H1 (cell line): Measurements from ENCODE around the gene LY6G6C. TPM values are rescaled to one million over a fixed set of nuclear protein-coding genes. Genes with fewer than 3 reads are reported as not detected.

ENCODE experiments used
- CTCF ChIA-PET: fragments of 300-600 bp; sonication (Branson Sonifier 250); formaldehyde crosslinking; loops from one replicate; lab custom pipeline; 2021; ENCODE audit not compliant: partially characterized antibody; lab: Charles Lee
- POLR2A ChIA-PET: fragments of 300-600 bp; sonication (Branson Sonifier 250); formaldehyde crosslinking; loops from one replicate; lab custom pipeline; 2021; ENCODE audit warnings: inconsistent platforms; ENCODE audit not compliant: partially characterized antibody; lab: Charles Lee
- DNase-seq, 2 experiments: peaks; one replicate each; pipeline versions ENCODE4 v3.0.0 to v3.0.0-alpha.2; 2010 to 2022; ENCODE audit warnings: low spot score in 2 of 2, low read depth in 1 of 2, mixed read lengths in 1 of 2
- FAIRE-seq: peaks from 2 replicates; lab custom pipeline; 2011; peaks lifted over from hg19 to GRCh38; lab: Jason Lieb, UNC
- H2AFZ ChIP-seq: 2 replicates; pipeline ENCODE4 v1.8.1; 2012; ENCODE audit warnings: low read length, inconsistent platforms
- H2AK5ac ChIP-seq: 2 replicates; pipeline ENCODE4 v1.6.1; 2013; ENCODE audit warnings: low read depth, low read length
- H2BK120ac ChIP-seq: replicated peaks from 2 replicates; pipeline ENCODE3; 2013; ENCODE audit warnings: low read depth, low read length, inconsistent platforms
- H2BK12ac ChIP-seq: 2 replicates; pipeline ENCODE4 v1.6.1; 2013; ENCODE audit warnings: low read depth, low read length
- H2BK15ac ChIP-seq: 2 replicates; pipeline ENCODE4 v1.6.1; 2013; ENCODE audit warnings: low read length
- H2BK20ac ChIP-seq: 2 replicates; pipeline ENCODE4 v1.6.1; 2013; ENCODE audit warnings: low read length
- H2BK5ac ChIP-seq: 2 replicates; pipeline ENCODE4 v1.6.1; 2013; ENCODE audit warnings: low read depth, low read length
- H3K14ac ChIP-seq: 2 replicates; pipeline ENCODE4 v1.6.1; 2013; ENCODE audit warnings: inconsistent platforms; ENCODE audit not compliant: insufficient read length
- H3K18ac ChIP-seq: 2 replicates; pipeline ENCODE4 v1.6.1; 2013; ENCODE audit warnings: low read length; ENCODE audit errors: extremely low read depth
- H3K23ac ChIP-seq: 2 replicates; pipeline ENCODE4 v1.6.1; 2013; ENCODE audit warnings: inconsistent platforms; ENCODE audit not compliant: insufficient read length
- H3K23me2 ChIP-seq: 2 replicates; pipeline ENCODE4 v1.6.1; 2013; ENCODE audit warnings: low read depth, low read length
- H3K27ac ChIP-seq: 2 replicates; pipeline ENCODE4 v1.6.1; 2011; ENCODE audit warnings: low read depth, low read length, inconsistent platforms
- H3K27me3 ChIP-seq, 4 experiments: replicated peaks in 1 of 4; 1 replicate in 1 of 4; 2 replicates in 3 of 4; pipeline versions ENCODE4 v1.6.1 to v1.8.1; 2011 to 2013; ENCODE audit warnings: low read length in 3 of 4, mild to moderate bottlenecking in 3 of 4, inconsistent platforms in 2 of 4, mixed read lengths in 2 of 4, moderate library complexity in 1 of 4; ENCODE audit not compliant: control insufficient read depth in 3 of 4, insufficient read depth in 3 of 4; ENCODE audit errors: extremely low read depth in 1 of 4
- H3K36me3 ChIP-seq, 4 experiments: 2 replicates each; pipeline versions ENCODE4 v1.6.1 to v1.8.1; 2011 to 2013; ENCODE audit warnings: mild to moderate bottlenecking in 4 of 4, low read length in 3 of 4, moderate library complexity in 2 of 4, control low read depth in 1 of 4, inconsistent platforms in 1 of 4; ENCODE audit not compliant: insufficient read depth in 4 of 4, control insufficient read depth in 2 of 4
- H3K4ac ChIP-seq: replicated peaks from 2 replicates; pipeline ENCODE3; 2013; ENCODE audit warnings: low read length, low read depth, mixed read lengths, inconsistent platforms; ENCODE audit not compliant: insufficient read length
- H3K4me1 ChIP-seq, 4 experiments: replicated peaks in 1 of 4; 1 replicate in 1 of 4; 2 replicates in 3 of 4; pipeline versions ENCODE4 v1.6.1 to v1.8.1; 2011 to 2013; ENCODE audit warnings: low read length in 3 of 4, inconsistent platforms in 2 of 4, mixed read lengths in 1 of 4; ENCODE audit not compliant: insufficient read depth in 4 of 4, control insufficient read depth in 3 of 4
- H3K4me2 ChIP-seq, 2 experiments: 2 replicates each; pipeline versions ENCODE4 v1.6.1 to v1.8.1; 2011 to 2013; ENCODE audit warnings: low read depth in 2 of 2, low read length in 2 of 2, control low read depth in 1 of 2, inconsistent platforms in 1 of 2, mild to moderate bottlenecking in 1 of 2; ENCODE audit not compliant: insufficient read depth in 1 of 2
- H3K4me3 ChIP-seq, 4 experiments: fragments of 200-600, 300-600 bp in 1 of 4; sonication (generic), shearing (Covaris generic), sonication (Bioruptor Twin) in 1 of 4; 2 replicates each; pipeline versions ENCODE4 v1.5.1 to v1.8.1; 2011 to 2016; ENCODE audit warnings: low read length in 4 of 4, low read depth in 3 of 4, control low read depth in 2 of 4, inconsistent platforms in 2 of 4, mild to moderate bottlenecking in 2 of 4, mixed read lengths in 1 of 4, moderate library complexity in 1 of 4; ENCODE audit not compliant: insufficient read depth in 2 of 4; ENCODE audit errors: extremely low read depth in 1 of 4
- H3K56ac ChIP-seq: replicated peaks from 2 replicates; pipeline ENCODE3; 2013; ENCODE audit warnings: low read depth, mild to moderate bottlenecking, mixed read lengths, low read length, inconsistent platforms; ENCODE audit not compliant: insufficient read length
- H3K79me1 ChIP-seq: 2 replicates; pipeline ENCODE4 v1.6.1; 2013; ENCODE audit warnings: low read depth, low read length, control low read depth
- H3K79me2 ChIP-seq, 2 experiments: 2 replicates each; pipeline versions ENCODE4 v1.6.1 to v1.8.1; 2012 to 2013; ENCODE audit warnings: low read length in 2 of 2, mild to moderate bottlenecking in 2 of 2, inconsistent platforms in 1 of 2; ENCODE audit not compliant: insufficient read depth in 2 of 2, control insufficient read depth in 1 of 2
- H3K9ac ChIP-seq, 4 experiments: replicated peaks in 1 of 4; 1 replicate in 1 of 4; 2 replicates in 3 of 4; pipeline versions ENCODE4 v1.6.1 to v1.8.1; 2011 to 2013; ENCODE audit warnings: low read depth in 3 of 4, low read length in 3 of 4, control low read depth in 2 of 4, mild to moderate bottlenecking in 2 of 4, moderate library complexity in 2 of 4, inconsistent platforms in 1 of 4; ENCODE audit errors: extremely low read depth in 1 of 4
- H3K9me3 ChIP-seq, 2 experiments: 2 replicates each; pipeline versions ENCODE4 v1.6.1 to v1.8.1; 2012 to 2013; ENCODE audit warnings: mild to moderate bottlenecking in 2 of 2, moderate library complexity in 2 of 2, control low read depth in 1 of 2, inconsistent platforms in 1 of 2, low read depth in 1 of 2, low read length in 1 of 2, mixed read lengths in 1 of 2; ENCODE audit not compliant: insufficient read depth in 2 of 2
- H4K20me1 ChIP-seq, 2 experiments: replicated peaks in 1 of 2; 2 replicates each; pipeline versions ENCODE3 to v1.8.1; 2011 to 2013; ENCODE audit warnings: inconsistent platforms in 2 of 2, low read length in 2 of 2, mild to moderate bottlenecking in 1 of 2; ENCODE audit not compliant: insufficient read depth in 2 of 2, control insufficient read depth in 1 of 2
- H4K5ac ChIP-seq: 2 replicates; pipeline ENCODE4 v1.6.1; 2013; ENCODE audit warnings: low read length, low read depth, mixed read lengths, inconsistent platforms; ENCODE audit not compliant: insufficient read length
- H4K8ac ChIP-seq: 2 replicates; pipeline ENCODE4 v1.8.0; 2013; ENCODE audit warnings: mild to moderate bottlenecking, moderate library complexity, low read length, inconsistent platforms; ENCODE audit not compliant: insufficient read depth; ENCODE audit errors: extremely low read depth
- H4K91ac ChIP-seq: replicated peaks from 2 replicates; pipeline ENCODE3; 2013; ENCODE audit warnings: low read length, mixed read lengths, inconsistent platforms; ENCODE audit not compliant: insufficient read length
- ASH2L ChIP-seq: fragments of 200-600, 300-600 bp; sonication (generic); IDR thresholded peaks from one replicate; pipeline ENCODE4 v1.7.1; 2017; ENCODE audit warnings: low read length
- BACH1 ChIP-seq: IDR thresholded peaks from 2 replicates; pipeline ENCODE4 v1.6.1; 2012; ENCODE audit warnings: low read length, improper control_type of control experiment
- BCL11A ChIP-seq, 2 experiments: IDR thresholded peaks; one replicate each; pipeline ENCODE4 v1.6.1; 2011; ENCODE audit warnings: low read depth in 2 of 2, low read length in 2 of 2, mild to moderate bottlenecking in 2 of 2
- KDM5A ChIP-seq: fragments of 200-600 bp; IDR thresholded peaks from 2 replicates; pipeline ENCODE4 v1.7.1; 2012; ENCODE audit warnings: mild to moderate bottlenecking, low read length, inconsistent platforms, mixed read lengths
- MAFK ChIP-seq: IDR thresholded peaks from 2 replicates; pipeline ENCODE4 v1.6.1; 2012; ENCODE audit warnings: low read depth, mild to moderate bottlenecking, improper control_type of control experiment, low read length
- NRF1 ChIP-seq: IDR thresholded peaks from 2 replicates; pipeline ENCODE4 v1.6.1; 2011; ENCODE audit warnings: mild to moderate bottlenecking, low read depth, low read length, improper control_type of control experiment
- POLR2AphosphoS5 ChIP-seq: IDR thresholded peaks from 2 replicates; pipeline ENCODE4 v1.6.1; 2011; ENCODE audit warnings: low read depth, low read length
- SRF ChIP-seq: IDR thresholded peaks from 2 replicates; pipeline ENCODE4 v1.6.1; 2011; ENCODE audit warnings: mild to moderate bottlenecking, low read depth, low read length, moderate library complexity
- SUZ12 ChIP-seq: fragments of 200-600 bp; sonication (generic); IDR thresholded peaks from 2 replicates; pipeline ENCODE4 v1.6.1; 2012; ENCODE audit warnings: mild to moderate bottlenecking, inconsistent platforms, low read length, moderate library complexity, mixed read lengths
- WGBS, 2 experiments: shearing (Covaris generic) in 1 of 2; methylation state at CpG; one replicate each; pipeline versions ENCODE4 v1.1.6 to v1.1.7; 2013 to 2015; ENCODE audit warnings: low lambda C conversion rate in 2 of 2, mixed read lengths in 2 of 2, inconsistent platforms in 1 of 2, low coverage in 1 of 2, missing lambda C conversion rate in 1 of 2; ENCODE audit not compliant: insufficient replicate concordance in 2 of 2, insufficient coverage in 1 of 2, insufficient read length in 1 of 2; ENCODE audit errors: extremely low coverage in 1 of 2, missing lambda C conversion rate in 1 of 2; 5-methylcytosine and 5-hydroxymethylcytosine counted together
- polyA plus RNA-seq, 7 experiments: library from polyadenylated mRNA; depleted of rRNA in 3 of 7; stranded (reverse) in 5 of 7; unstranded in 2 of 7; fragments of >200 nt in 5 of 7; fragments of 200-250 nt in 2 of 7; gene quantifications; 1 replicate in 5 of 7; 2 replicates in 1 of 7; 4 replicates in 1 of 7; pipeline versions ENCODE4 v1.2.1 to v1.2.3, GENCODE V29; 2011 to 2013; ENCODE audit warnings: missing spikeins in 2 of 7, mixed read lengths in 2 of 7
- total RNA-seq: library from RNA; stranded (reverse); fragmentation: NEBNext Ultra II Directional; extraction: Animal tissue kit (Norgen Biotek cat#: 25700); gene quantifications from 2 replicates; pipeline ENCODE4 v1.2.1, GENCODE V29; 2021
- TF ChIP-seq, protein P1 (sequence below): IDR thresholded peaks from 2 replicates; pipeline ENCODE4 v1.6.1; 2012; ENCODE audit warnings: inconsistent platforms
- TF ChIP-seq, protein P2 (sequence below), 3 experiments: IDR thresholded peaks; 1 replicate in 2 of 3; 2 replicates in 1 of 3; pipeline versions ENCODE4 v1.5.1 to v1.6.1; 2011; ENCODE audit warnings: low read length in 3 of 3, mild to moderate bottlenecking in 3 of 3, inconsistent platforms in 2 of 3, low read depth in 1 of 3, moderate library complexity in 1 of 3; ENCODE audit not compliant: insufficient read depth in 1 of 3; ENCODE audit errors: control extremely low read depth in 1 of 3

The LY6G6C gene
- total and polyA plus RNA-seq, 2 of the 8 experiments (the other 6 are each of a cell fraction or from before 2014, with no cell fraction given) = 0.23 TPM; not detected in 1

DNA sequence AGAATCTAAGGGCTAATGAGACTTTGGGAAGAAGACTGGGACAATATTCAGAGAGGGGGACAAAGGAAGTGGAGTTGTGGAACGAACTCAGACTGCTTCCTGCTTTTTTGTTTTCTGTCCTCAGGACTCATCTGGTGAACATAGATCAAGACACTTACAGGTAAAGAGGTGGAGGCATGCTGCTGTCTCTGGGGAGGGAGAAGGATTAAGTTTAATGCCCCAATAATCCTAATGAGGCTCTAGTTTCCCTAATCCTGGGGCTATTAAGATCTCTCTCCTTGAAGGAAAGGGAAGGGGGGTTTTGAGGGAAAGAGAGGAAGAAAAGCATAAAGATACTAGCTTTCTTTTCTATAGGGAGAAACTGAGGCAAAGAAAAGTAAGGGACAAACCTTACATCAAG lies 22.9 kb upstream of the LY6G6C start:
- Histone ChIP-seq H3K27me3 (no peaks in the 10 kb centered on the region), H2BK12ac (no peak overlapping the region), H3K56ac (no peak overlapping the region), H3K9ac (no peak overlapping the region), H4K5ac (no peak overlapping the region), H3K79me2 (no peaks in the 10 kb centered on the region), H3K36me3 (peaks cover 0 to 16% (median 0%) of the 10 kb centered on the region in 4 experiments; a peak in 4 of 8 replicates), H3K9me3 (no peaks in the 10 kb centered on the region; a peak in 1 of 4 replicates), H4K20me1 (no peaks in the 10 kb centered on the region), H3K4ac (no peak overlapping the region), H2BK120ac (no peak overlapping the region), H4K91ac (no peak overlapping the region), H3K23me2 (no peaks in the 10 kb centered on the region; the same call in none of the 2 replicates), H3K18ac (no peak overlapping the region), H3K23ac (no peak overlapping the region), H3K27ac (0 out of 2 replicates have a peak overlapping the region, but pooled peaks have one; percentile 10), H3K4me2 (no peak overlapping the region), H3K4me3 (no peak overlapping the region), H2BK5ac (no peak overlapping the region), H4K8ac (no peak overlapping the region), H3K4me1 (peaks cover 0 to 5% (median 2%) of the 10 kb centered on the region in 4 experiments; a peak in 4 of 7 replicates), H2BK15ac (no peak overlapping the region), H3K14ac (no peak overlapping the region), H2AFZ (no peak overlapping the region), H2AK5ac (no peak overlapping the region), H3K79me1 (no peaks in the 10 kb centered on the region), H2BK20ac (no peak overlapping the region)
- DNase-seq (no peak), FAIRE-seq (no peak)
- CTCF ChIA-PET = interaction anchor here (1.7 kb wide), 1 partner anchor 29 kb away, joined by 3 read pairs; no protein-coding TSS in a partner anchor
- WGBS, 2 experiments = 93% methylated on average over 1 of the region's 1 CpG; no CpG with 5 or more reads in 1 of the 2 experiments
- POLR2A ChIA-PET = interaction anchor here (0.7 to 1.1 kb wide), 3 partner anchors 11 to 35 kb away, joined by 3 to 4 read pairs (median 4); no protein-coding TSS in a partner anchor
- TF ChIP-seq ASH2L (no peak), MAFK (no peak), KDM5A (no peak), SUZ12 (no peak), BCL11A (IDR thresholded peaks at IDR 0.05; ENCODE audit: low read depth in 2 of 2, low read length in 2 of 2) (no peak), POLR2AphosphoS5 (no peak), NRF1 (no peak), SRF (no peak), BACH1 (no peak)
- TF ChIP-seq, protein P1, sequence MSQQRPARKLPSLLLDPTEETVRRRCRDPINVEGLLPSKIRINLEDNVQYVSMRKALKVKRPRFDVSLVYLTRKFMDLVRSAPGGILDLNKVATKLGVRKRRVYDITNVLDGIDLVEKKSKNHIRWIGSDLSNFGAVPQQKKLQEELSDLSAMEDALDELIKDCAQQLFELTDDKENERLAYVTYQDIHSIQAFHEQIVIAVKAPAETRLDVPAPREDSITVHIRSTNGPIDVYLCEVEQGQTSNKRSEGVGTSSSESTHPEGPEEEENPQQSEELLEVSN = no peak
- TF ChIP-seq, protein P2, sequence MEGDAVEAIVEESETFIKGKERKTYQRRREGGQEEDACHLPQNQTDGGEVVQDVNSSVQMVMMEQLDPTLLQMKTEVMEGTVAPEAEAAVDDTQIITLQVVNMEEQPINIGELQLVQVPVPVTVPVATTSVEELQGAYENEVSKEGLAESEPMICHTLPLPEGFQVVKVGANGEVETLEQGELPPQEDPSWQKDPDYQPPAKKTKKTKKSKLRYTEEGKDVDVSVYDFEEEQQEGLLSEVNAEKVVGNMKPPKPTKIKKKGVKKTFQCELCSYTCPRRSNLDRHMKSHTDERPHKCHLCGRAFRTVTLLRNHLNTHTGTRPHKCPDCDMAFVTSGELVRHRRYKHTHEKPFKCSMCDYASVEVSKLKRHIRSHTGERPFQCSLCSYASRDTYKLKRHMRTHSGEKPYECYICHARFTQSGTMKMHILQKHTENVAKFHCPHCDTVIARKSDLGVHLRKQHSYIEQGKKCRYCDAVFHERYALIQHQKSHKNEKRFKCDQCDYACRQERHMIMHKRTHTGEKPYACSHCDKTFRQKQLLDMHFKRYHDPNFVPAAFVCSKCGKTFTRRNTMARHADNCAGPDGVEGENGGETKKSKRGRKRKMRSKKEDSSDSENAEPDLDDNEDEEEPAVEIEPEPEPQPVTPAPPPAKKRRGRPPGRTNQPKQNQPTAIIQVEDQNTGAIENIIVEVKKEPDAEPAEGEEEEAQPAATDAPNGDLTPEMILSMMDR (IDR thresholded peaks at IDR 0.05; ENCODE audit: control extremely low read depth in 1 of 3, insufficient read depth in 1 of 3, low read depth in 1 of 3, low read length in 3 of 3) = no peak
